GM19025 (cell line): ENCODE results near the gene AQP10.
"Not testable (repeated sequence)": the region's sequence is repeated elsewhere in the genome, so short reads cannot be mapped to it uniquely, and the experiment has no call there.

Experiments used
- ATAC-seq: cut with Tn5 transposase; IDR thresholded peaks from one replicate; pipeline ENCODE4 v1.9.1; 2021; ENCODE audit warnings: mild to moderate bottlenecking, low read depth, moderate library complexity; ENCODE audit not compliant: unreplicated experiment

AQP10 gene

GRCh38 chr1:154342836-154343472 lies 22.1 kb downstream of the AQP10 start:
- ATAC-seq = no peak

DNA sequence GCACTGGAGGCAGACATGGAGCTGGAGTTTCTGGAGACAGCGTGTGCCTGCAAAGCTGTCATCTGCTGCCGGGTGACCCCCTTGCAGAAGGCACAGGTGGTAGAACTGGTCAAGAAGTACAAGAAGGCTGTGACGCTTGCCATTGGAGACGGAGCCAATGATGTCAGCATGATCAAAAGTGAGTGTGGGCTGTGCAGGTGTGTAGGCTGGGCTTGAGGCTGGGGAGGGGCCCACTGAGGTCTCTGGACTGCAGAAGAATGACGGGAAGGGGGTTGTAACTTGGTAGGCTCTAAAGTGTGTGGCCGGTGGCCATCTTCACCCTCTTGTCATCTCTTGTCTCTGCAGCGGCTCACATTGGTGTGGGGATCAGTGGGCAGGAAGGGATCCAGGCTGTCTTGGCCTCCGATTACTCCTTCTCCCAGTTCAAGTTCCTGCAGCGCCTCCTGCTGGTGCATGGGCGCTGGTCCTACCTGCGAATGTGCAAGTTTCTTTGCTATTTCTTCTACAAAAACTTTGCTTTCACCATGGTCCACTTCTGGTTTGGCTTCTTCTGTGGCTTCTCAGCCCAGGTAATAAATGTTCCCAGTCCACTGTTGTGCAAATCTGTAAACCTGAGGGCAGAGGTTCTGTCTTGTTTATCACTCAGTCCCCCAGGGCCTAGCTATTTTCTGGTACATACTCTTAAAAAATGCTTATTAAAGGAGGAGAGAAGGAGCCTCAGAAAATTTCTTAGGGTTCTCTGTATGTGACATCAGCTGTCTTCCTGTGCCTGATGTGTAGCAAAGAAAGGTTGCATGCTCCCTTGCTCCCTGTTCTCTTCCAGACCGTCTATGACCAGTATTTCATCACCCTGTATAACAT lies 24.3 kb downstream of the AQP10 start:
- no peak for ATAC-seq

- ATAC-seq = no peak
Measured at GRCh38 chr1:154346276-154346917, 25.5 kb downstream of the AQP10 start.

DNA sequence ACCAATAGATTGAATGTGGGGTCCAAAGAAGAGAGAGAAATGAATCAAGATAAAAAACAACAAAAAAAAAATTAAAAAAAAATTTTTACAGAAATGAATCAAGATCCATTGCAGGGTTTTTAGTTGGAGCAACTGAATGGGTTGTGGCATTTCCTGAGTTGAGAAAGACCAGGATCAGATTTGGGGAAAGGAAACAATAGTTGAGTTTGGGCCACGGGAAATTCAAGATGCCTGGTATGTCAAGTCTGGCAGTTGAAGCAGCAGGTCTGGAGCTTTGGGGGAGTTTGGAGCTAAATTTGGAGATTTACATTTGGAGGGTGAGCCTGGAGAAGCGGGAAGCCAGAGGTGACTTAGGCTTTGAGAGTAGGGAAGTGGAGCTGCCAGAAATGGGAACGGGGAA lies 27.1 kb downstream of the AQP10 start:
- ATAC-seq = no peak

DNA sequence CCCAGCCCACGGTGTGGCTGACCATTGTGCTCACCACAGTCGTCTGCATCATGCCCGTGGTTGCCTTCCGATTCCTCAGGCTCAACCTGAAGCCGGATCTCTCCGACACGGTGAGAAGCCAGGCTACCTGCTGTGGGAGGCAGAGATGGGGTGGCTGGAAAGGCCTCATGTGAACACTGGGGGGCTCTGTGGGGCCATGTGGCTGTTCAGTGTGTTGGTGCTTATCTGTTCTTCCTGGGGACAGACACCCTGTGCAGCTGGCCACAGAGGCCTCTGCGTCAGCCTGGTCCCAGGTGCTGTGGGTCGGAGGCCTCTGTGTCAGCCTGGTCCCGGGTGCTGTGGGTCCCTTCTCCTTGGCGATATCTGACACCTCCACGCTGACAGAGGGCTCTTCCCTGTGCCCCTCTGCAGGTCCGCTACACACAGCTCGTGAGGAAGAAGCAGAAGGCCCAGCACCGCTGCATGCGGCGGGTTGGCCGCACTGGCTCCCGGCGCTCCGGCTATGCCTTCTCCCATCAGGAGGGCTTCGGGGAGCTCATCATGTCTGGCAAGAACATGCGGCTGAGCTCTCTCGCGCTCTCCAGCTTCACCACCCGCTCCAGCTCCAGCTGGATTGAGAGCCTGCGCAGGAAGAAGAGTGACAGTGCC lies 27.7 kb downstream of the AQP10 start:
- no peak for ATAC-seq

- ATAC-seq = no peak
Measured at GRCh38 chr1:154349121-154349520, 28.2 kb downstream of the AQP10 start.

DNA sequence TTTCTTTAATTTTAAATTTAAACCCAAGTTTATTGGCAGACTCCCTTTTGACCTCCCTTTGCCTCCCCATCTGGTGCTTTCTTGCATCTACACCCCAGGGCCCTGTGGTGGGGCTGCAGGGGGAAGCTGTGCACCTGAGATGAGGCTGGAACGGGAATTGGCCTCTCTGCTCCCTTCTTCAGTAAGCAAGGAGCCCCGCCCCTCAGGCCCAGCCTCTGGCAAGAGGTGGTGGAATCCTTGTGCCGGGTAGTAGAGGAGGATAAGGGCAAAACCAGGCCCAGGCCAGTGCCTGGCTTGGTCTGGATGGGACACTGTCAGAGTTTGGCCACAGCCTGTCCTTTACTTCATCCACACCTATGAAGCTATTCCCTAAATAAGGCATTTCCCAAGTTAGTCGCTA lies 29.5 kb downstream of the AQP10 start:
- ATAC-seq = no peak

DNA sequence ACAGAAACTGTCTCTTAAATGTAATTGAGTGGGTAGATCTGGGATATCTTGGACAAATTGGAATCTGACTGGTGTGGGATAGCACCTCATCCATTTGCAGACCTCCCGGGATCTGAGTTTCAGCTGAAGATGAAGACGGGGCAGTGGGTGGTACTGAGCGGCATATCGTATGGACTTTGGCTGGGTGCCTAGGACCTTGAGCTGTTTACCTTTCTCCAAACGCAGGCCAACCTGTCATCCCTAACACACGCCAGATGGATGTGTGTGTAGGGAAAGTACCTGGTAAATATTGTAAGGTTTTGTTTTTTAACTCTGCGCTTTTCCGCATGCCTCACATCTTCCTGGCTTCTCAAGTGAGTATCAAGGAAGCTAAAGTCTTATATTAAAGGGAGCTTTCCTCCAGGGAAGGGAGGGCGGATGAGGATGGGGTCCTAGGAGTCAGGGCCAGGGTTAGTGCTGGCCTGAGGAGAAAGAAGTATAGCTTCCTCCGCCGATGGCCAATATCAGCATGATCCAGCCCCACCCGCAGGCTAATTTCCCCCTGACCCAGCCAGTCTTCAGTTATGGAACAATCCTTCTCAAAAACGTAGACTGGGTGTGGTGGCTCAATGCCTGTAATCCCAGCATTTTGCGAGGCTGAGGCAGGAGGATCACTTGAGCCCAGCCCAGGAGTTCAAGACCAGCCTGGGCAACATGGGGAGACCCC lies 30.6 kb downstream of the AQP10 start:
- ATAC-seq = no peak

DNA sequence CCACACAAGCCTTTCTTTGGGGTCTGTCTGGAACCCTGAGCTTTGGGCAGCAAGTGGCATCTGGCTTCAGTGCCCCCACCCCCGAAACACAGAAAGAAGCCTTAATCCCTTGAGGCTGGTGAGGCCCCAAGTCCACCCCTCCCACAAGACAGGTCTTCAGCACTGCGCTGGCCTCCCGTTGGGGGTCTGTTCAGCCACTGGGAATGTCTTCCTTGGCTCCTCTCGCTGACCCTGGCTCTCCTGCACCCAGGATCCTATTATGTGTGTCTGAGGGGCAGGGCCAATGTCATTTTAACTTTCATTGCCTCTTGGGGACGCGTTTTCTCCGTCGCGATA lies 31.3 kb downstream of the AQP10 start:
- no peak for ATAC-seq

GRCh38 chr1:154352581-154353459 lies 31.9 kb downstream of the AQP10 start:
- ATAC-seq = no peak

GRCh38 chr1:154353460-154353904 lies 32.6 kb downstream of the AQP10 start:
- ATAC-seq = no peak

- no peak for ATAC-seq
Measured at GRCh38 chr1:154353966-154354365, 33.1 kb downstream of the AQP10 start.

GRCh38 chr1:154358519-154358918 lies 37.6 kb downstream of the AQP10 start:
- no peak for ATAC-seq

DNA sequence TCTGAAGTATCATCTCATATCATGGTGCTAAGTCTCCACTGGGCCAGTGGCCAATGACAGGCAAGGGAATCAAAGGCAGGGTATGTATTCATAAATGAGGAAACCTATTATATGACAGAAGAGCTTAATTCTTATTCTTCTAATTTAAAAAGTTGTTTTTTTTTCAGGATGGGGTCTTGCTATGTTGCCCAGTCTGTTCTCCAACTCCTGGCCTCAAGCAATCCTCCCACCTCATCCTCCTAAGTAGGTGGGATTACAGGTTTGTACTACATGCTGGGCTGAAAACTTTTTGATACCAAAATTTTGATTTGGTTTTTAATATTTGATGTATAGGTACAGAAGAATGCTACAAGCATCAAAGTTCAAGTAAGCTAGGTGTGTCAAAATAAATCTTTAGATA lies 39.4 kb downstream of the AQP10 start:
- no peak for ATAC-seq

- not testable (repeated sequence) for ATAC-seq
Measured at GRCh38 chr1:154360881-154361280, 40.0 kb downstream of the AQP10 start.

GRCh38 chr1:154361357-154361756 lies 40.5 kb downstream of the AQP10 start:
- no peak for ATAC-seq

DNA sequence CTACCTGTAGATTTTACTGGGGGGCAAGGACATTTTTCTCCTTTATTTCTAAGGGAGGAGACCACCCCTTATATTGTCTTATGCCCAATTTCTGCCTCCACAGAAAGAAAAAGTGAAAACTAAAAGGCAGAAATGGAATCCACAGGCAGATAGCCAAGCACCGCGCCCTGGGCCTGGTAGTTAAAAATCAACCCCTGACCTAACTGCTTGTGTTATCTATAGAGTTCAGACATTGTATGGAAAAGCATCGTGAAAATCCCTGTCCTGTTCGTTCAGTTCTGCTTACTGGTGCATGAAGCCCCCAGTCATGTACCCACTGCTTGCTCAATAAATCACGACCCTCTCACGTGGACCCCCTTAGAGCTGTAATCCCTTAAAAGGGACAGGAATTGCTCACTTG lies 50.5 kb downstream of the AQP10 start:
- ATAC-seq = no peak

- ATAC-seq = not testable (repeated sequence)
Measured at GRCh38 chr1:154373777-154374357, 53.0 kb downstream of the AQP10 start.
